Tibial nerve (tissue), 4 donors: ENCODE results near the gene NPPC. TPM values are rescaled to one million over a fixed set of nuclear protein-coding genes. Genes with fewer than 3 reads are reported as not detected.

Experiments
- DNase-seq, 2 donors: peaks; one replicate each; pipeline ENCODE4 v3.0.0-alpha.2; 2019; ENCODE audit warnings: low spot score in 2 of 2
- H3K27ac ChIP-seq, 4 donors: fragments of 200-600 bp; sonication (generic) in 3 of 4; one replicate each; pipeline ENCODE4 v1.5.1; 2017 to 2019; ENCODE audit warnings: mild to moderate bottlenecking in 1 of 4
- H3K27me3 ChIP-seq, 2 donors: fragments of 200-600 bp; sonication (generic) in 1 of 2; one replicate each; pipeline versions ENCODE4 v1.5.1 to v1.6.0; 2017 to 2019
- H3K36me3 ChIP-seq, 3 donors: fragments of 200-600 bp; sonication (generic); one replicate each; pipeline ENCODE4 v1.5.1; 2018 to 2019
- H3K4me1 ChIP-seq, 4 donors: fragments of 200-600 bp; sonication (generic) in 3 of 4; one replicate each; pipeline ENCODE4 v1.5.1; 2017 to 2019
- H3K4me3 ChIP-seq, 4 donors: fragments of 200-600 bp; sonication (generic) in 3 of 4; one replicate each; pipeline ENCODE4 v1.5.1; 2017 to 2019; ENCODE audit warnings: mild to moderate bottlenecking in 1 of 4, moderate library complexity in 1 of 4
- H3K9me3 ChIP-seq, 4 donors: fragments of 200-600 bp; sonication (generic) in 3 of 4; one replicate each; pipeline ENCODE4 v1.5.1; 2017 to 2019
- CTCF ChIP-seq, 5 experiments: fragments of 200-600 bp in 3 of 5; fragments of 450-650 bp in 2 of 5; sonication (generic) in 3 of 5; IDR thresholded peaks; one replicate each; pipeline ENCODE4 v1.5.1; 2016 to 2019; ENCODE audit warnings: antibody characterized with exemption in 5 of 5, mild to moderate bottlenecking in 3 of 5, moderate library complexity in 2 of 5
- EP300 ChIP-seq, 2 donors: sonication (generic); formaldehyde crosslinking; IDR thresholded peaks; one replicate each; pipeline ENCODE4 v1.6.1; 2017; ENCODE audit warnings: antibody characterized with exemption in 2 of 2, mild to moderate bottlenecking in 1 of 2
- POLR2A ChIP-seq, 2 donors: fragments of 450-650 bp; IDR thresholded peaks; one replicate each; pipeline ENCODE4 v1.6.1; 2017; ENCODE audit warnings: antibody characterized with exemption in 2 of 2, mild to moderate bottlenecking in 2 of 2, moderate library complexity in 2 of 2
- WGBS, 2 donors: methylation state at CpG; one replicate each; pipeline ENCODE4 v1.1.5; 2018; 5-methylcytosine and 5-hydroxymethylcytosine counted together
- small RNA-seq: library from RNA; depleted of rRNA; stranded (forward); fragments of <200 nt; gene quantifications from one replicate; pipeline ENCODE3, GENCODE V24; 2016
- total RNA-seq, 4 donors: library from RNA; depleted of rRNA; stranded (reverse); fragments of >200 nt; gene quantifications; one replicate each; pipeline ENCODE4 v1.1.0, GENCODE V29; 2016

The NPPC gene
- total RNA-seq, 4 donors from 2014 or later: not detected

- WGBS, 2 donors: 42% methylated on average over 1 of the region's 1 CpG
- DNase-seq: no peak
- Histone ChIP-seq H3K36me3 (no peaks in the 10 kb centered on the region), H3K27ac (no peak overlapping the region), H3K9me3 (no peaks in the 10 kb centered on the region), H3K4me3 (no peak overlapping the region), H3K27me3 (peaks cover 0 to 5% of the 10 kb centered on the region in 2 donors), H3K4me1 (no peaks in the 10 kb centered on the region)
- TF ChIP-seq EP300 (IDR thresholded peaks at IDR 0.05) (no peak), POLR2A (IDR thresholded peaks at IDR 0.05) (no peak), CTCF (IDR thresholded peaks at IDR 0.05) (no peak)
Measured at GRCh38 chr2:231874944-231875343, 51.3 kb downstream of the NPPC start.

Small RNA genes within 50 kb of the gene (small RNA-seq; reads per million reads assigned to genes)
- gene MIR1471: not detected

Other genes with a start within 250 kb of the NPPC start
- gene PTMA, start 217.9 kb downstream of the NPPC start, total RNA-seq: 1,000 to 10,000 TPM in 1 of 4 donors, 100 to 1,000 TPM in 3; 622 to 1,472 (median 817) TPM
- 10 to 100 TPM; 18.6 to 30.8 (median 26.6) TPM for gene PDE6D, start 145.1 kb downstream of the NPPC start, total RNA-seq
- gene COPS7B, start 140.0 kb downstream of the NPPC start, total RNA-seq: 10 to 100 TPM; 26.0 to 89.4 (median 42.5) TPM
- 10 to 100 TPM; 52.8 to 74.9 (median 61.8) TPM for gene DIS3L2, start 35.3 kb upstream of the NPPC start, total RNA-seq